Measurements from ENCODE around the gene SLC38A1.

DNA sequence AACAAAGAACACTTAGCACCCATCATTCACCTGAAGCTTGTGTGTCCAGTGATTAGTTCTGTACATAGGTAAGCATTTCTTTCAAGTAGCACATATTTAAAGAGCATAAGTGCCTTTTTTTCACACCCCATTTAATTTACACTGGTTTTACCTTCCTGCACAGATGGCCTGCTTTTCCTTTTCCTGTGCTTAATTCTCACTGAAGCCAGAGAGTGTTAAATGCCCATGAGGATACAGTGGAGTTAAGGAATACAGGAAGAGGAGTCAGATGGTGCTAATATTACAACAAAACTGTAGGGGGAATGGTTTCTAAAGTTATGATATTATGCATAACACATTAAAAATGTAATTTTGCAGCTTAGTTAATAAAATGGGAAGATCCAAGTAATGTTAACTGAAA is 31.0 kb upstream of the SLC38A1 start:
- TF ChIP-seq, protein P1, sequence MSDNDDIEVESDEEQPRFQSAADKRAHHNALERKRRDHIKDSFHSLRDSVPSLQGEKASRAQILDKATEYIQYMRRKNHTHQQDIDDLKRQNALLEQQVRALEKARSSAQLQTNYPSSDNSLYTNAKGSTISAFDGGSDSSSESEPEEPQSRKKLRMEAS (IDR thresholded peaks at IDR 0.05) = no peak
- TF ChIP-seq EP300 (IDR thresholded peaks at IDR 0.05; ENCODE audit: borderline replicate concordance) (no peak), RAD21 (IDR thresholded peaks at IDR 0.05; ENCODE audit: low read depth) (no peak), NFIC (IDR thresholded peaks at IDR 0.05) (no peak), CEBPB (IDR thresholded peaks at IDR 0.05) (no peak), TEAD4 (IDR thresholded peaks at IDR 0.05) (no peak), TCF12 (IDR thresholded peaks at IDR 0.05; ENCODE audit: low read depth) (no peak), TAF1 (IDR thresholded peaks at IDR 0.05; ENCODE audit: low read depth) (no peak), ZBTB7A (IDR thresholded peaks at IDR 0.05; ENCODE audit: low read depth) (no peak), CREB1 (IDR thresholded peaks at IDR 0.05; ENCODE audit: low read depth) (no peak)

Data from Ishikawa (cell line).